GM19467 (cell line): ENCODE measurements around the gene TMEM108.
"Not testable (repeated sequence)": the region's sequence is repeated elsewhere in the genome, so short reads cannot be mapped to it uniquely, and the experiment has no call there.

Source experiments
- ATAC-seq: cut with Tn5 transposase; IDR thresholded peaks from one replicate; pipeline ENCODE4 v1.9.1; 2021; ENCODE audit warnings: mild to moderate bottlenecking, moderate library complexity; ENCODE audit not compliant: unreplicated experiment

TMEM108 gene

DNA sequence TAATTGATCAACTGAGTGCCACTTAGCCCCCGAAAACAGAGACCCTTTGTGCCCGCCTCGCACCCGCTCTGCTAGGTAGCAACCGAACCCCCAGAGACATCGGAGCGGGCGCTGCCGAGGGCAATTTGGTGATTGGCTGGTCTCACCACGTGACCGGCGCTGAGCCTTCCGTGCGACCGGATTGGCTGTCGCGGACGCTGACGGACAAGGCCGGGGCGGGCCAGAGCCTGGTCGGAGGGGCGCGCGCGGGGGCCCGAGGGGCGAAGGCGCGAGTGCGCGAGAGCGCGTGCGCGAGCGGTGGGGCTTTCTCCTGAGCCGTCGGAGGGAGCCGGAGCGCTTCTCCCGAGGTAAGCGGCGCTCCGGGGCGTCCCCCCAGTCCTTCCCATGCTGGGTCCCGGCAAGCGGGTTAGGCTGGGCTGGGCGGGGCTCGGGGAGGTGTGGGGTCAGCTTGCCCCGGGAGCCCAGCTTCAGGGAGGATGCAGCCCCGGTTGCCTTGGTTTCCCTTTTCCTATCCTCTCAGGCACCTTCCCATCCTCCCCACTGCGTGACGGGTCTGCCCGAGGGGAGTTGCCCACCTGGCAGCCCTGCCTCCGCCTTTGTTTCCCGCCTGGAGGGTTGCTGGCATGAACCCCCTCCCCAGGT lies at the start of gene TMEM108:
Gene TMEM108 (plus strand): TSS at position 303 of the 642 bp plus-strand sequence.
- ATAC-seq: no peak

DNA sequence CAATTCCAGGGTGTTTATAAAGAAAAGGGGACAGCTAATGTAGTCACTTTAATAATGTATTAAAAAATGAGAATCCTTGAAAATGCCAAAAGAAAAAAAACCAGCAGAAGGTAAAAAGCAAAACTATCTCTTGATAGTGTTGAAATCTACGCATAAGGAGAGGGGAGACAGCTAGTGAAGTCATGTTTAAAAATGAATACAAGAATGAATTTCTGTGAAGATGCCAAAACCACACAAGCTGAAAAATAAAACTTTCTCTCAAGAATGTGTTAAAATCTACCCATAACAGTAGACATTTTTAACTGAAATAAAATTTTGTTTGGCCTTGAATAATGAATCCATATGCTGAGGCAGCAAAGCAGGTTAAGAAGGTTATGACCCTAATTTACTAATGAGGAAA lies 42.2 kb upstream of the TMEM108 start:
- no peak for ATAC-seq

DNA sequence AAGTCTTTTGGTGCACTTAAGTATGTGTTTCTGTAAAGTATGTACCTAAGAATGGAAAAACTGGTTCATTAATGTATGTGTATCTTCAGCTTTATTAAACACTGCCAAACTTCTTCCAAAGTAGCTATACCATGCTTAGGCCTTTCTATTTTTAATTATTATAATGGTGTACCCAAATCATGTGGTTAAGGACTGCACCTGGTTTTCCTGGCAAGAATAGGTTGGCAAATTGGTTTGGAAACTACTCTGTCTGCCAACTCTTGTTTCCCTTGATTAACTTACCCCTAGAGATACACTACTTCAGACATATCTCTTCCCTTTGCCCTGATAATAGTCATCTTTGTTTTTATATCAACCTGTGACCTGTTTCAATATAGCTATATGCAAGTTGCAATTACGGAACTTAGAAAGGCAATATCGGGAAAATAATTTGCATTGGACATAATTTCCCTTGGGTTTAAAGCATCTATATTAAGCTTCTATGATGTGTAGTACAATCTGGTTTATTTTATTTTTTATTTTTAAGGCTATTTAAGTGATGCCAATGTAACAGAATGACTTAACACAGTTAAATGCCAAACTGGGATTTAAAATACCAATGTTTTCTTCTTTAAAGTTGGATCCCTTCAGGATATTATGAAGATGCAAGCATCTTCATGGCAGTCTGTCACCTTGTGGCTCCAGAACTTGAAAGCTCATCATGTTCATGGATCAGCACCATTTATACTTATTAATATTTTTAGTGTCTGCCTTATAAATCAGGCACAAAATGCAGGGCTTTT lies 40.6 kb upstream of the TMEM108 start:
- no peak for ATAC-seq

DNA sequence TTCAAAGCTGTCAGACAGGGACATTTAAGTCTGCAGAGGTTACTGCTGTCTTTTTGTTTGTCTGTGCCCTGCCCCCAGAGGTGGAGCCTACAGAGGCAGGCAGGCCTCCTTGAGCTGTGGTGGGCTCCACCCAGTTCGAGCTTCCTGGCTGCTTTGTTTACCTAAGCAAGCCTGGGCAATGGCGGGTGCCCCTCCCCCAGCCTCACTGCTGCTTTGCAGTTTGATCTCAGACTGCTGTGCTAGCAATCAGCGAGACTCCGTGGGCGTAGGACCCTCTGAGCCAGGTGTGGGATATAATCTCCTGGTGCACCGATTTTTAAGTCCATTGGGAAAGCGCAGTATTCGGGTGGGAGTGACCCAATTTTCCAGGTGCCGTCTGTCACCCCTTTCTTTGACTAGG lies 33.2 kb upstream of the TMEM108 start:
- ATAC-seq: not testable (repeated sequence)

DNA sequence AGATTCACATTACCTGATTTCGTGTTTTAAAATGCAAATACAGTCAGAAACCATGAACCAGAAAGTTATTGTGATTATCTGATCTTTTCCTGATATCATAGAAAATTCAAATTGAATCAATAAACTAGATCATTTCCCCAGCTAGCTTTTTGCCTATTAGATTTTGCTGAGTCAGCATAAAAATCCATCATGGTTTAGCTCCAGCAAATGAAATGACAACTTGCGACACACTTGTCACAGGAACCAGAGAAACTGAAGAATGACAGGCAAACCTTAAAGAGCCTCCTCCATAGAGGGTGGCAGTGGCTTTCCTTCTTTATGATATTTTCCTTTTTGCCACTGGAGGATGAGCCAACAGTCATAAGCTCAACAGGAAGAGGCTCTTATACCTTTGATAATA lies 30.6 kb upstream of the TMEM108 start:
- no peak for ATAC-seq

DNA sequence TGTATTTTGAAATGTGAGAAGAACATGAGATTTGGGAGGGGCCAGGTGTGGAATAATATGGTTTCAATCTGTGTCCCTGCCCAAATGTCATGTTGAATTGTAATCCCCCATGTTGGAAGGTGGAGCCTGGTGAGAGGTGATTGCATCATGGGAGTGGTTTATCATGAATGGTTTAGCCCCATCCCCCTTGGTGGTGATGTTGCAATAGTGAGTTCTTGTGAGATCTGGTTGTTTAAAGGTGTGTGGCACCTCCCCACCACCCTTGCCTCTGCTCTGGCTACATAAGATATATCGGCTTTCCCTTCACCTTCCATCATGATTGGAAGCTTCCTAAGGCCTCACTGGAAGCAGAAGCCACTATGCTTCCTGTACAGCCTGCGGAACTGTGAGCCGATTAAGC lies 23.9 kb upstream of the TMEM108 start:
- ATAC-seq: no peak

DNA sequence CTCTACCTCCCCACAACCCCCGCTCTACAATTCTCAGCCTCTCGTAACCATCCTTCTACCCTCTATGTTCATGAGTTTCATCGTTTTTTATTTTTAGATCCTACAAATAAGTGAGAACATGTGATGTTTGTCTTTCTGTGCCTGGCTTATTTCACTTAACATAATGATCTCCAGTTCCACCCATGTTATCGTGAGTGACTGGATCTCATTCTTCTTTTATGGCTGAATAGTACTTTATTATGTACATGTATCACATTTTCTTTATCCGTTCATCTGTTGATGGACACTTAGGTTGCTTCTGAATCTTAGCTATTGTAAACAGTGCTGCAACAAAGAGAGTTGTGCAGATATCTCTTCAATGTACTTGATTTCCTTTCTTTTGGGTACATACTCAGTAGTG lies 22.6 kb upstream of the TMEM108 start:
- ATAC-seq: not testable (repeated sequence)

DNA sequence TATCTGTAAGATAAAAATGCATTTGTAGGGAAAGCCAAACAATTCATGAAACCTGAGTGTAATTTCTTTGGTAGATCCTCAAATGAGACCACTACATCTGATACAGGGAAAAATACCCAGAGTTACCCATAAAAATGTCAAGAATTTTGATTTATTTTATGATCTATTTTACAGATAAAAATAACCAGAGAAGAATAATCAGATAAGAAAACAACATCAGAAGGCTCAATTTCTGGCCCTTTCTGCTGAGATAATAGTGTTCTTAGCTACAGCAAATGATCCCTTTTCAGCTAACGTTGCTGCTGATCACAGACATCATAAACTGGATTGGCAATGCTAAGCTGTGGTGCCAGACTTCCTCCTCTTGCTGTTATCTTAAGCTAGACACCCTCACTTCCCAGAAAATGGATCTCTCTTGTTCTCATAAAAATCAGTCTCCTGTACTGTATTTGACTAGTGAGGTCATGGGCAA lies 21.3 kb upstream of the TMEM108 start:
- ATAC-seq: no peak

DNA sequence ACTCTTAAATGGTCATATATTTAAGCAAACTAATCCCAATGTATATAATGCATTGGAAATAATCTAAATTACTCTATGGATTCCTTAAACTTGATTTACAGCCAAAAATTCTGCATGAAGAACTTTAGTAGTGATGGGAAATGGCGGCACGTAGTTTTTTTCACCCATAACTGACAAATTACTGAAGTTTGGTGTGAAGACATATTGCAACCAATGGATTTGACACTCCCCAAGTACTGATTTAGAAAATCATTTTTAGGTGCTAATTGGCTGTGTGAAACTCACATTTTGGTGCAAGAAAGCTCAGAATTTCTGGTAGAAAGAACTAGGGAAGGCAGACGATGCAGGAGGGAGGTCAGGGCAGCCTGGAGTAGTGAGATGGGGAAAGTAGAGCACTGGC lies 19.3 kb upstream of the TMEM108 start:
- no peak for ATAC-seq

DNA sequence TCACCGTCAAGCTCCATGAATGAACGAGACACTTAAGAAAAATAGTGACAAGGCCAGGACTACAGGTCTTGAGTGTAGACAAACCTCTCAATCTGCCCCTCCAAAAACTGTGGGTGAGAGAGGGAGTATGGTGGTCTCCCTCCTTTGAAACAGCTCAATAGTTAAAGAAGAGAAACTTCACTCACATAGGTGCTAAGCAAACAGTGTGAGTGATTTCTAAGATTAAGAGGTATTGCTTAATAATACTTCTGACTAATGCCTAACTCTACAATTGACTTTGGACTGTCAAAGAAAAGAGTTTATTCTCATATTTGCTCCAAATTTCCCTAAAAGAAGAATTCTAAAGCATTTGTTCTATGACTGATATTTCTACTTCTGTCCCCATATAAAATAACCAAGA lies 17.0 kb upstream of the TMEM108 start:
- no peak for ATAC-seq

DNA sequence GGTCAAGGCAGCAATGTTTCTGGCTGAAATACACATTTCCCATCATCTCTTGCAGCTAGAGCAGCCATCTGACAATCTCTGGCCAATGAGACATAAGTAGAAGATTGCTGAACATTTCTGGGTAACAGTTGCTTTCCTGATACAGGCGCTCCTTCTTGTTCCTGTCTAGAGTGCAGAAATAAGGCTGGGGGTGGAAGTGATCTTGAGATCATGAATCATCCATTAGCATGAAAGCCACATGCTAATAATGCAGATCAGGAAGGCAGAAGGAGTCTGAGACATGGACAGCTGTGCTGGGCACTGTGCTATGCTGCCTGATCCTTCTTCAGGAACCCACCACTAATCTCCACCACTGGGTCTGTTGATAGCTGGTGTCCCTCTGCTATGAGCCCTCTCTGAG lies 14.8 kb upstream of the TMEM108 start:
- ATAC-seq: no peak

DNA sequence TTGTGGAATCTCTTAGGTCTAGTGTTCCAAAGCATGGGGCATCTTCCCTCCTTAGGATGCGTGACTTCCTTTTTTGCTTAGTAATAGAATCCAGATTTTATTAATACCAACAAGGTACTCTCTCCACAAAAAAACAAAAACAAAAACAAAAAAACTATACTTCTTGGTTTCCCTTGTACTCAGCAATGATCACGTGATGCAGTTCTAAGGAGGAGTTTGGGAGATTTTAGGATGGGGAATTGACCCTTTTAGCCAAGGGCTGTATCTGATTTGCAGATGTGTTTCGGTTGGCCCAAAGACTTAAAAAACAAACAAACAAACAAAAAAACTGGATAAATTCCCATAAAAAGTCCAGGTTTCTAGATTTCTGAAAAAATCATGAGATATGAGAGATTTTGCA lies 12.6 kb upstream of the TMEM108 start:
- ATAC-seq: no peak

DNA sequence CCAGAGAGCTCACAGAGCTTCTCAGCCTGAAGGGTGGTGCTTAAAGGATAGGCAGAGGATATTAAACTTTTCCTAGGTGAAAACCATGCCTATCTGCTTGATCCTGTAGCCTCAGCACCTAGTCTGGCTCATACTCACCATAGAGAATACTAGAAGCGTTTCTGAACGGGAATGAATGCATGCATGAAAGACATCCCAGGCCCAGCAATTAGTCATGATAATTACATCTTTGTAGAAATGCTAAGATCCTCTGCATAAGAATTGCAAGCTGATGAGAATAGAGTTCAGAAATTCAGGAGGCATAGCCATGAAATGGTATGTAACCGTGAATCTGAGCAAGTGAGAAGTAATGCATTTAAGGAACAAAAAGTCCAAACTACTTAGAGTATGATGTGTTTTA lies 5.9 kb upstream of the TMEM108 start:
- ATAC-seq: no peak

DNA sequence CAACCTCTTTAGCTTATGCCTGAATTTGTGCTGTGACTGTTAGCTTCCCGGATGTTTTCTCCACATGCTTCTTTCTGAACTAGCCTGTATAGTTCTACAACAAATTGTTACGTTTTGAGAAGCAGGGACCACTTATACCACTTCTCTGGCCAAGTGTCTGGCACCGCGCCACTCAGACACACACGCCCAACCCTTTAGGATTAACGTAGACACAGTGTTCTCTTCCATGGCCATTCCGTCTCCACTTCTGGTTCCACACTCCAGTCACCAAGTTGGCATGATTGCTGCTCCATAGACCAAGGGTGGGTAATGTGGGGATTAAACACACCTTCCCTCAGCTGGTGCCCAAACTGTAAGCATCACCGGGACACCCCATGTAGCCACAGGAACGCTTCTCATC lies 755 bp upstream of the TMEM108 start:
- ATAC-seq: no peak

DNA sequence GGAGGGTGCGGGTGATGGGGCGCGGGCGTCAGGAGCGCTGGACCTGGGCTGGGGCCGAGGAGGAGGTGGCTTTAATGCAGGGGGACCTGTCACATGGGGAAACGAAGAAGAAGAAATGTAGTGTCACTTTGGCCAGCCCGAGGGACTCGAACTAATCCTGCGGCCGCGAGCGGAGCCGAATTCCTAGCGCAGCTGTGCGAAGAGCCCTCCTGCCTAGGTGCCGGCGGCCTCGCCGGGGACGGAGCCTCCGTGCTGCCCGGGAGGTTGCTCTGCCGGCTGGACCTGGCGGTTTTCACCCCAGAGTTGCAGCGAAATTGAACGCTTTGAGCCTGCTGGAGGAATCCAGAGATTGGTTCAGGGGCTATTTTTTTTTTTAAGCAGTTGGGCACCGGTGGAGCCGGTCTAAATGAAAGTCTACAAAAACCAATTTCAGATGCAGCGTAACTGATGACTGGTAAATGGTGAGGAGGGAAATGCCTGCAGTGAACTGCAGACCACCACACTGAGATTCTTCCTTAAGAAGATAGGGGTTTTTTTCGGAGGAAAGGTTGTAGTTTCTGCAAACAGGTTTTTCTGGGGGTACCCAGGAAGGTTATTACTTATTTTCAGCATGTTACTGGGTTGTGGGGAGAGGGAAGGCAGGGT lies 662 bp downstream of the TMEM108 start:
- ATAC-seq: no peak

DNA sequence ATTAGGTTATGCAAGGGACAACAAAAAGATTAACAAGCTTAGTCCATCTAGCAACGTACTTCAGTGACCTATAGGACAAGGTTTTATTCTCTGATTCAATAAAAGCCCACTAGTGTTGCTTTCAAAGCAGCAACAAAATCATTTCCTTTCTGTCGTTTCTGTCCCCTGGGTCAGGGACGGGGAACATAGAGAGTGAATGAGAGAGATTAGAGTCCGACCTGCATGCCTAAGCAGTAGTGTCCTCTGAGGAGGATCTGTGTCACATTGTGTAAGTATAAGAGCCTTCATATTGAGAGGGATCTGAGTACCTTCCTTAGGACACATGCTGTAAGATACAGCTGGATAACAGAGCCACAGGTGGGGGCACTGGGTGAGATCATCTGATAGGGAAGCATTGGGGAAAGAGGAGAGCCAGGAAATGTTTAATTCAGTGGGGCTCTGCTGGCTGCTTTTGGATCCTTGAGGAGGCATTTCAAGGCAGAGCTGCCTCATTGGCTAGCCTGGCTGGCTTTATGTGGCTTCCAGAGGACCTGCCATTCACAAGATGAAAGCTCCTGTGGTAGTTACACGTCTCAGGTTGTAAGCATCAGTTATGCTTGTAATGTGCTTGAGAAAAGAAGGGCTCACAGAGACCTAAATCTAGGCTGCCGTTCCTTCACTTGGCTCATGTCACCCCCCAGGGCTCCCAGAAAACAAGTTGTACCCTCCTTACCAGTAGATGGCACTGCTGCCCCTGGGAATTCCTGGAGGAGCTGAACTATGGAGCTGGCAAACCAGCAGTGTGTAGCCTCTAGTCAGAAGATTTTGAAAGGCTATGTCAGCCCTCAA lies 2.7 kb downstream of the TMEM108 start:
- ATAC-seq: no peak

DNA sequence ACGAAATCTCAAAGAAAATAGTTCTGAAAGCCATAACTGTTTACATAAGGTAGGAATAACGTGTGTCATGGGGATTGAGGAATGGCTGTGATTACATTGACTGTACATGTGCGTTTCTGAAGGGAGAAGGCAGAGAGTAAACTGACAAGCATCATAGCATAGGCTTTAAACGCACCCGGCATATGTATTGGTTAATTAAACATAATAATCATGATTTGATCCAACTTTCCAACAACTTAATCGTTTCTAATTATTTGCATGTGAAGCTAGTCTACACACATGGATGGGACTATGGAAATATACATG lies 3.3 kb downstream of the TMEM108 start:
- no peak for ATAC-seq

DNA sequence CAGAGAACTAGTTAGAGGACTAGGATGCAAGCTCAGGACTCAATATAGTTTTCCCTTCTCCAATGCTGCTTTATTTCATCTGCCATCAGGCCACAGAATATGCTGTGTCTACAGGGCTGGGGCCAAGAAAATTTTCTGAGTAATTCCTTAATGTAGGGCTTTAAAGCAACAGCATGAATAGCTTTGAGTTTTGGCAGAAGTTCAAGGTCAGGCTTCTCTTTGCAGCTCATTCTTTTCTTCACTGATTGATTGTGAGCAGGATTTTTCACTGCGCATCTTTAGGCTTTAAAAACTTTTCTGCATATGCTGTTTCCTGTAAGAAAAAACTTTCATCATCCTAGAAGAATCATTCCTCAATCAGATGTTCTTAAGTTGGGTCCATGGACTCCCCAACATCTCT lies 4.6 kb downstream of the TMEM108 start:
- no peak for ATAC-seq

DNA sequence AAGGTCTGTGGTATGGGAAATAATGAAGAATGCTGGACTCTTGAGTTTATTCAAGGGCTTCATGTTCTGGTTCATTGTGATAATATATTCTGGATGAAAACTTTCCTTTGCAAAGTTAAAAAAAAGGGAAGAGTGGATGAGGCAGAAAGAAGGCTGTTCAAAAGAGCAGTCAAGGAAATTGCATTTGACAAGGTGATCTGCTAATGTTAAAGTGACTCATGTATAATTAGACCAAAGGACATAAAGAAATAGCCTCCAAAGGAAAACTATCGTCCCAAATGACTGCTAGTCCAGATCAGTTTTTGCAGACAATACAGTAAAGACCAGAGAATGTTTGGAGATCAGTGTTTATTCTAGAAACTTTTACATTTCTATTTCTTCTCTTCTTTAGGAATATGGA lies 9.8 kb downstream of the TMEM108 start:
- no peak for ATAC-seq

DNA sequence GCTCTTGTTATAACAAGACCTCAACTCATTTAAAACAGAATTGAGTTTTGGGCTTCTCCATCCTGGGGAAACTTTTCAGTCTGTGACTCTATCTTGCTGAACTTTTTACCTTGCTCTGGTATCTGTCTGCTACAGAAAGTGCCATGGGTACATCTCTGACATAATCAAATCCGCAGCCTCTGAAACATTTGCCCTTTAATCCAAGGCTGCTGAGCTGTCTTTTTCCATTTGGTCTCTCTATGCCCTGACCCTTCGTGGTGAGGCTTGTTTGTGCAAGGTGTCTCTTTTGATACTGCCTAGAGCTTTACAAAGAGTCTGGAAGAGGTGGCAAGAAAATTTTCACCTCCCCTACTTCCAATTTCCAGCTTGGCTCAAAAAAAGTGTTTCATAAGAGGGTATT lies 11.3 kb downstream of the TMEM108 start:
- no peak for ATAC-seq

DNA sequence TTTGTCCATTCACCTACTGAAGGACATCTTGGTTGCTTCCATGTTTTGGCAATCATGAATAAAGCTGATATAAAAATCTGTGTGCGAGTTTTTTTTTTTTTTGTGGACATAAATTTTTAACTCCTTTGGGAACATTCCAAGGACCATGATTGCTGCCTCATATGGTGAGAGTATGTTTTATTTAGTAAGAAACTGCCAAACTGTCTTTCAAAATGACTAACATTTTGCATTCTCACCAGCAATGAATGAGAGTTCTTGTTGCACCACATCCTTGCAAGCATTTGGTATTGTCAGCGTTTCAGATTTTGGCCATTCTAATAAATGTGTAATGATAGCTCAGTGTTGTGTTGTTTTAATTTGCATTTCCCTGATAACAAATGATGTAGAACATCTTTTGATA lies 12.7 kb downstream of the TMEM108 start:
- ATAC-seq: no peak
